CD4-positive, alpha-beta T cell treated with Interleukin-15 for 1 hour (primary cell): ENCODE data around the gene SULT4A1.

Experiments
- DNase-seq: peaks from one replicate; pipeline ENCODE4 v3.0.0-alpha.2; 2020

The SULT4A1 gene

DNA sequence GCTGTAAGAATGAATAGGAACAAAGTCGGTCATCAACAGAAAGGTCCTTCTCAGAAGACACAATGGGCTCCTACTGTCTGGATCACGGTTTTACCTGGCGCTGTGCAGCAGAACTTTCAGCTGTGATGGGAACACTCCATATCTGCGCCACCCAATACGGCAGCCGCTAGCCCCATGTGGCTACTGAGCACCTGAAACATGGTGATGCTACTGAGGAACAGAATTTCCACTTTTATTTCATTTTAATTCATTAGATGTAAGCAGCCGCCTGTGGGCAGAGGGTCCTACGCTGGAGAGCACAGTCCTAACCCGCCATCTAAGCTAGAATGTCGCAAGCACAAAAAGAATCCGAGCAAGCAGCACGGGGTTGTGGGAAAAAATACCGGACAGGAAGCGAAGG is 2.7 kb downstream of the SULT4A1 start:
- no peak for DNase-seq

DNA sequence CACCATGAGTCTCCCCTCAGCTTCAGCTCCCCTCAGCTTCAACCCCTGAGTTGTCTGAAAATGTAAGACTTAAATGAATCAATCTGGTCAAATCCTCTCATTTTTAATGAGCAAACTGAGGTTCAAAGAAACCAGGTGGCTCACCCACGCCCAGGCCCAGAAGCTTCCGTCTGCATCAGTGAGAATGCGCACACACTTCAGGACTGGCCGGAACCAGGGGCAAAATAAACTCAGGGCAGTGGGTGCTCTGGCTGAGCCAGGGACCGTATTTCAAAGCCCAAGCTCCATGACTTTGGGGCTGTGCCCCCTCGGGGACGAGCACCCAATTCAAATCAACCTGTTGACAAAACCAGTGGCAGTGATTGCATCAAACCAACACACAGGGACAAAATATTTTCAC is 3.1 kb downstream of the SULT4A1 start:
- no peak for DNase-seq

GRCh38 chr22:43858156-43858895 is 4.0 kb downstream of the SULT4A1 start:
- DNase-seq, result no peak

DNA sequence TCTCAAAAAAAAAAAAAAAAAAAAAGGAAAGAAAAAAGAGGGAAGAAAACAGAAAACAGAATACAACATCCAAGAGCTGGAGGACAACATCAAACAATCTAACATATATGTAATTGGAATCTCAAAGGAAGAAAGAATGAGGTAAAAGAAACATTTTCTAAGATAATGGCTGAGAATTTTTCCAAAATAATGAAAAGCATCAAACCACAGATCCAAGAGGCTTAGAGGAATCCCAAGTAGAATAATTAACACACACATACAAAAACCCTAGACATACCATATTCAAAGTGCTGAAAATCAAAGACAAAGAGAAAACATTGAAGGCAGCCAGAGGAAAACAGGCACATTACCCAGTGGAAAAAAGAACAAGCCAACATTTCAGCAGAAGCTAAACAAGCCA is 4.9 kb downstream of the SULT4A1 start:
- no peak for DNase-seq

DNA sequence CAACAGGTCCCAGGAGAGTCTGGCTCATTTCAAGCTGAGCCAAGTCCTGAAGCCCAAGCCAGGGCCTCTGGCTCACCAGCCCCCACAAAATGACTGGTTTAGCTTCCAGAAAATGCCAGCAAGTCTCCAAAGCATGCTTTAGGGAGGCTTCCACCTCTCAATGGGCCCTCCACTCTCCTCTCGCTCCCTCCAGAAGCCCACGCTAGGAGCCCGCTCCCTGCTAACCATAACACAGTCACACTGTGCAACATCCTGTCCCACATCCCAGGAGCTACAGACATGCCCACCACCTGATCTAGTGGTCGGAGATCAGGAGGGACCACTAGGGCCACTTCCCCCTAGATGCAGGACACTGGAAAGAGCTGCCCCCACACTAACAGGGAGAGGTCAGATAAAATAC is 6.9 kb downstream of the SULT4A1 start:
- DNase-seq, result no peak

DNA sequence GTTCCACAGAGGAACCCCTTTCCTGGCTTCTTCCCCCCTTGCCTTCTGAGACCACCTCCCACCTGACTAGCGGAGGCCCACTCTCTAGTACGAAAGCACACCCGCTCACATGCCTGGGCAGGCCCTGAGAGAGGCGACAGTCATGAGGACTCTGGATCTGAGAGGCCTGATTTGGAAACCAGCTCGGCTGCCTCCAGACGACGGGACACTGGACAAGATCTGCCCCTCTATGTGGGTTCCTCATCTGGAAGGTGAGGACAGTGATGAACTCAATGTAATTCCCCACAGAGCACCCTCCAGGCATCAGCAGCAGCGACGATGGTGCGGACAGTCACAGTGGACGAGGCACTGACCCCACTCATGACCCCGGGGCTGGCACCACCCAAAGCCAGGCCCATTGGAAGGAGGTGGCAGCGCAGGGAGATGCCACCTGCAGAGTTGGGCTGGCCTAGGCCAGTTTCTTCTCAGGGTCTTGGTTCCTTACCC is 7.5 kb downstream of the SULT4A1 start:
- no peak for DNase-seq

DNA sequence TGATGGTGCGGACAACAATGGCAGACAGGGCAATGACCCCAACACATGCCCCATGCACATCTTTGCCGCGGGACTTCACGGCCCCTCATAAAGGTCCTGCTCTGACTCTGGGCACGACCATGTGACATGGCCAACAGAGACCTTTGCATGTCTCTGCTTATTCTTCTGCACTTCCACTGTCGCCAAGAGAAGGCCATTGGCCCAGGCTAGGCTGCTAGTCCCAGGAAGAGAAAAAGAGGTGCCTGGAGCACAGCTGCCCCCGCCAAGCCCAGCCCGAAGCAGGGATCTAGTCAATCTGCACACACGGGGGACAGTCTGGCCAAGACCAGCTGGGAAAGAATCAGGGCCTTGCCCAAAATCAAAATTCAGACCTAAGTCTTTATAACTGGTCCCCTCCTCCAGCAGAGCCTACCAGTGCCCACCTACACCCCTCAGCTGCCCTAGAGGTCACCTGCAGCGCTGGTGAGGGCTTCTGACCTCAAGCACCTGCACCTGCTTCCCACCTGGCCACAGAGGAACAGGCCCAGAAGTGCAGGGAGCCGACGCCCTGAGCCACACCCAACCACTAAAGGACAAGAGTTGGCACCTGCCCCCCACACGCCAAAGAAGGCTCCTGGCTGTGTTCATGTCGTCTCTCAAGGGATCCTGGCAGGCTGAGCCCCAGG is 8.1 kb downstream of the SULT4A1 start:
- no peak for DNase-seq

DNA sequence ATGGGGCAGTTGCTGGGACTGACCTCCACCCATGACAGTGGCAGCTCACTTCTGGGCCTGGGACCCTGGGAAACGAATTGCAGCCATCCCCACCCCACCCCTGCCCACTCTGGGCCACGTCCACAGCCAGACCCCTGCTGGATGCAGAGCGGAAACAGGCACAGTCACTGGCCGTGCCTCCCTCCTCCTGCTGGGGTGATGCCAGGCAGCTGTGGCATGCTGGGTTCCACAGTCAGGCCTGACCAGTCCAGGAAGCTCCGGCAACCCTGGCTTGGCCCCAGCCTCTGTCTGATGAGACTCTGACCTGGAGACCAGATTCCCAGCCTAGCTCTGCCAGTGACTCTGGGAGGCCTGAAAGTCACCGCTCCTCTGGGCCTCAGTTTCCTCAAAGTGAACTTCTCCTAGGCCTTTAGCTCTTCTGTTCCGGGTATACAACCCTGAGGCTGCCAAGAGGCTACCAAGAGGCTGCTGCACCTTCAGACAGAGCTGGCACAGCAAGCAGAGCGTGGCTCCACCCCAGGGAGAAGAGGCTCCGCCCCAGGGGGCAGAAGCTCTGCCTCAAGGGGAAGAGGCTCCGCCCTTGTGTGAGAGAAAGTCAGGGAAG is 8.9 kb downstream of the SULT4A1 start:
- DNase-seq, result no peak

- DNase-seq, result no peak
Measured at GRCh38 chr22:43852573-43853327, 9.6 kb downstream of the SULT4A1 start.

- no peak for DNase-seq
Measured at GRCh38 chr22:43851979-43852307, 10.4 kb downstream of the SULT4A1 start.

DNA sequence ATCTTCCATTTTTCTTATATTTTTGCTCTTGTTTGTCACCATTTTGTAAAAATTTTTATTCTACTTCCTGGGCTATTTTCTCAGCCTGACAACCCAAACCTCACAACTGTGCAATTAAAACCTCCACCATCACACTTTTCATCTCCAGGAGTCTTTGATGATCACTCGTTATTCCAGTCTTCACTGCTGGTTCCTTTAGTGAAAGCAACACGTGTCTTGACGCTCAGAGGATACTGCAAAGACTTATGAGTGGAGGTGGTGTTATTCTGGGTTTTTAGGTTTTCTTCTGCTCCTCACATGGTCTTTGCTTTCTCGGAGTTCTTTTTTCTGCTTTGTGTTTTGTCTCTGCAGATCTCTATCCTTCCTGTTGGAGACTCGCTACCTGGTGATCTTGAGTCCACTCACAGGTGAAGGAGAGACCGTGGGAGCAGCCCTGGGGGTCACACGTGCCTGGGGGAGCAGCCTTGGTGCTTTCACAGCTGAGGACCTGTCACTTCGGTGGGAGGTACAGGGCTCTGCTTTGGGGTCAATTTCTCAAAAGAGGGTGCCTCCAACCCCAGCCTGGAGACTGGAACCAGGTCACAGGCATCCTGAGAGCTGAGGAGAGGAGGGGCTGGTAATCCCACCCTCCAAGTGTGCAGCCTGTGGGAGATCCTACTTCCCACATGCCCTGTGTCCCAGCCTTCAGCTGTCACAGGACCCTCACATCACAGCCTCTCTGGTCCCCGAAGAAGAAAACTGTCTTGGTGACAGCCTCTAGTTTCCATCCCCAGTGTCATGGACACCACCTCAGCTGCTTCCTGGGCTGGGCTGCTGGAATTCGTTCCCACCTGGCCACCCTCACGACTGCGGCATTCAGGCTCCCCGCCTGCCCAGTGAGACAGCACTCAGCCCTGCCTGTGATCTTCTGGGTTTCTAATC is 11.0 kb downstream of the SULT4A1 start:
- DNase-seq, result no peak

- DNase-seq, result no peak
Measured at GRCh38 chr22:43850529-43850928, 11.8 kb downstream of the SULT4A1 start.

DNA sequence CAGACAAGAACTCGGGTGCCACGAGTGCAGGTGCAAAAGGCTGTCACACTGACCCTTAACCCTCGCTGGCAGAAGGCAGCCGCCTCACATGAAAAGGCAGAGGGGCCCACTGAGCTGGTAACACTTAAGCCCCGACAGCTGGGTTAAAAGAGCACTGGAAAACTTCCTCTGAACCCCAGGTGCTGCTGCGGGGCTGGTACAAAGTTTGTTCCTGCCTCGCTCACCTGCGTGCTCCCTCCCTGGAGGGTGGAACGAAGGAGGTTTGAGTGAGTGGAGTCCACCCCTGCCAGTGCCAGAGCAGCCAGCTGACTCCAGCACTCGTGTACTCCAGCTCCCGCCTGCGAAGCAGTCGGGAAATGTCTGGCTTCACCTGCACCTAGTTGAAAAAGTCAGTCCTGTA is 12.6 kb downstream of the SULT4A1 start:
- DNase-seq, result no peak

GRCh38 chr22:43848366-43849171 is 13.7 kb downstream of the SULT4A1 start:
- DNase-seq, result no peak

- no peak for DNase-seq
Measured at GRCh38 chr22:43847376-43848289, 14.7 kb downstream of the SULT4A1 start.

DNA sequence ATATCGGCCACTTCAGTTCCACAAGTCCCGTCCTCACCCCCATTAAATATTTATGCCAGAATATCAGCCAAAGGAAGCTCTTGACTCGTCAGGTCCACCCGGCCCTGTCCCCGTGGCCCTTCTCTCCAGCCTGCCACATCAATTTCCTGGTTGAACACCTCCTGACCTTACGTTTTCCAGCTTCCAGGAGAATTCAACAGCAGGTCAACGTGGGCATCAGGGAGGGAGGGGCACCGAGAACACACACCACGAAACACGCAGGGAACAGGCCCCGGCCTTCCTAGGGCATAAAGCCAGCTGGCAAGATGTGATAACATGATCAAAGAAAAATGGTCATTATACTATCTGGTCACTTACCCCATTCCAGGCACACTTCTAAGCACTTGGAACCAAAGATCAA is 15.3 kb downstream of the SULT4A1 start:
- no peak for DNase-seq

- DNase-seq, result no peak
Measured at GRCh38 chr22:43845981-43846380, 16.3 kb downstream of the SULT4A1 start.

- DNase-seq, result no peak
Measured at GRCh38 chr22:43844560-43845545, 17.5 kb downstream of the SULT4A1 start.
